ENCODE data around the gene GSG1L2. TPM values are rescaled to one million over a fixed set of nuclear protein-coding genes. Genes with fewer than 3 reads are reported as not detected.

Gene GSG1L2
- total RNA-seq, 1 donor from 2014 or later, result not detected

DNA sequence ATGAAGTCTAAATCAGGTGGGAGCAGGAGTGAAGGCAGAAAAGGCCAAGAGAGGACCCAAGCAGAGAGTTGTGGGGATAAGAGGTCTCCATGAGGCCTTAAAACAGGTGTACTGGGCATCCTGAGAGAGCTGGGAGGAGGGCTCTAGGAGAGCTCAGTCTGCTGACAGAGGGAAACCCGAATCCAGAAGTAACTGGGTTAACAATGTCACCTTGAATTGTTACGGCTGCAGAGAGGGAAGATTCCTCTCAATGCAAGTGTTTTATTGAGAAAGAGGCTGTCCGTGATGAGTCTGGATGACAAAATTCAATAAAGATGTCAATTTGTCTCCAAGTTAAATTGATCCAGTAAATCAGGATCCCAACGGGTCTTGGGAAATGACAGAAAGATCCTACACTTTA is 38.8 kb downstream of the GSG1L2 start:
- Mint-ChIP-seq H3K36me3 (ENCODE audit: low read depth) (no peaks in the 10 kb centered on the region), H3K4me1 (no peaks in the 10 kb centered on the region), H3K27me3 (peaks cover 8% of the 10 kb centered on the region), H3K4me3 (no peak overlapping the region), H3K9me3 (no peaks in the 10 kb centered on the region), H3K27ac (no peak overlapping the region)
- ChIA-PET CTCF (no interaction called here), POLR2A (no interaction called here)
- TF ChIP-seq, protein P1, sequence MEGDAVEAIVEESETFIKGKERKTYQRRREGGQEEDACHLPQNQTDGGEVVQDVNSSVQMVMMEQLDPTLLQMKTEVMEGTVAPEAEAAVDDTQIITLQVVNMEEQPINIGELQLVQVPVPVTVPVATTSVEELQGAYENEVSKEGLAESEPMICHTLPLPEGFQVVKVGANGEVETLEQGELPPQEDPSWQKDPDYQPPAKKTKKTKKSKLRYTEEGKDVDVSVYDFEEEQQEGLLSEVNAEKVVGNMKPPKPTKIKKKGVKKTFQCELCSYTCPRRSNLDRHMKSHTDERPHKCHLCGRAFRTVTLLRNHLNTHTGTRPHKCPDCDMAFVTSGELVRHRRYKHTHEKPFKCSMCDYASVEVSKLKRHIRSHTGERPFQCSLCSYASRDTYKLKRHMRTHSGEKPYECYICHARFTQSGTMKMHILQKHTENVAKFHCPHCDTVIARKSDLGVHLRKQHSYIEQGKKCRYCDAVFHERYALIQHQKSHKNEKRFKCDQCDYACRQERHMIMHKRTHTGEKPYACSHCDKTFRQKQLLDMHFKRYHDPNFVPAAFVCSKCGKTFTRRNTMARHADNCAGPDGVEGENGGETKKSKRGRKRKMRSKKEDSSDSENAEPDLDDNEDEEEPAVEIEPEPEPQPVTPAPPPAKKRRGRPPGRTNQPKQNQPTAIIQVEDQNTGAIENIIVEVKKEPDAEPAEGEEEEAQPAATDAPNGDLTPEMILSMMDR (IDR thresholded peaks at IDR 0.05), result no peak
- no peak for ATAC-seq (ENCODE audit: low read depth)
- DNase-seq, result no peak
- intact Hi-C loops (cut with micrococcal nuclease), result no loop called here

GRCh38 chr17:9780552-9780951 is 41.3 kb downstream of the GSG1L2 start:
- no peak for DNase-seq
- POLR2A ChIA-PET, result no interaction called here
- H3K4me1 Mint-ChIP-seq, result no peaks in the 10 kb centered on the region
- H3K9me3 Mint-ChIP-seq, result no peaks in the 10 kb centered on the region
- CTCF ChIA-PET, result no interaction called here
- H3K4me3 Mint-ChIP-seq, result no peak overlapping the region
- no peak for ATAC-seq (ENCODE audit: low read depth)
- no peaks in the 10 kb centered on the region for H3K36me3 Mint-ChIP-seq (ENCODE audit: low read depth)
- TF ChIP-seq, protein P1 (IDR thresholded peaks at IDR 0.05), result no peak
- peaks cover 8% of the 10 kb centered on the region for H3K27me3 Mint-ChIP-seq
- H3K27ac Mint-ChIP-seq, result no peak overlapping the region
- intact Hi-C loops (cut with micrococcal nuclease), result no loop called here

GRCh38 chr17:9776911-9777310 is 45.0 kb downstream of the GSG1L2 start:
- Mint-ChIP-seq H3K4me3 (no peak overlapping the region), H3K27ac (no peak overlapping the region), H3K4me1 (no peaks in the 10 kb centered on the region), H3K36me3 (ENCODE audit: low read depth) (no peaks in the 10 kb centered on the region), H3K27me3 (peaks cover 4% of the 10 kb centered on the region), H3K9me3 (no peaks in the 10 kb centered on the region)
- intact Hi-C loops (cut with micrococcal nuclease), result no loop called here
- CTCF ChIA-PET, result no interaction called here
- TF ChIP-seq, protein P1 (IDR thresholded peaks at IDR 0.05), result no peak
- no peak for DNase-seq
- ATAC-seq (ENCODE audit: low read depth), result no peak
- POLR2A ChIA-PET, result no interaction called here

DNA sequence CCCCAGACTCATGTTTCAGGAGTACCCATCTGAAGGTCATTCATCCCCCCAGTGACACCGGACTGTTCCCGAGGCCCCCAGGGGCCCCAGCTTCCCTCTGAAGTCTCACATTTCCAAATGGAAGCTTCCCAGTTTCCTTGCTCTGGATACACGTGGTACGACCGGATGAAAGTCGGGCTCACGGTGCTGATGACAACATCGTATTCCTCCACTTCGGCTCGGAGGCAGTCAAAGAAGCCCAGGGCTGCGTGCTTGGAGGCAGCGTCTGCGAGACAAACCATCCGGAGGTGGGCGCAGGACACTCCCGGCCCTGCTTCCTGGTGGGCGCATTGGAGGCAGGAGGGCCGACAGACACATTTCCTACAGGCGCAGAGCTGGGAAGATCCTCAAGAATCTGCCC is 49.2 kb downstream of the GSG1L2 start:
- Mint-ChIP-seq H3K4me3 (no peak overlapping the region), H3K27ac (no peak overlapping the region)
- TF ChIP-seq, protein P1 (IDR thresholded peaks at IDR 0.05), result no peak

DNA sequence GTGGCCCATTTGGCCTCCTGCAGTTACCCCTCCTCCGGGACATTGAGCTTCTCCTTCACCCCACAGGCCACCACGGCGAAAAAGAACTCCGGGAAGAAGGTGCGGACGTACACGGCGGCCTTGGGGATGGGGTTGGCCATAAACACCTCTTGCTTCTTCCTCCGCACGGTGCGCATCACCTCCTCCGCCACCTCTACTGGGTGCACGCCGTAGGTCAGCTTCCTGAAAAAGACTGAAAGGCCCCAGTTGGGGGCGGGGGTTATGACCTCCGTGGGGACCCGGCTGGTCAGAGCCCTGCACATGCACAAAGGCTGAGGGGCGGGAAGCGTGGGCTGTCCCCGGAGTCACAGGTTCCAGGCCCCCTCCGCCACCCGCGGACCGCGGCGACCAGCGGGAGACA is 50.4 kb downstream of the GSG1L2 start:
- intact Hi-C loops (cut with micrococcal nuclease), result no loop called here
- no peak for DNase-seq
- POLR2A ChIA-PET, result no interaction called here
- H3K36me3 Mint-ChIP-seq (ENCODE audit: low read depth), result no peaks in the 10 kb centered on the region
- no peak overlapping the region for H3K27ac Mint-ChIP-seq
- no peaks in the 10 kb centered on the region for H3K4me1 Mint-ChIP-seq
- TF ChIP-seq, protein P1 (IDR thresholded peaks at IDR 0.05), result no peak
- no peaks in the 10 kb centered on the region for H3K9me3 Mint-ChIP-seq
- ATAC-seq (ENCODE audit: low read depth), result no peak
- CTCF ChIA-PET, result no interaction called here
- no peaks in the 10 kb centered on the region for H3K27me3 Mint-ChIP-seq
- no peak overlapping the region for H3K4me3 Mint-ChIP-seq

More for the DNA sequence above, 49.2 kb downstream of the GSG1L2 start:
- ATAC-seq (ENCODE audit: low read depth) (no peak), DNase-seq (no peak)
- no peaks in the 10 kb centered on the region for H3K36me3 Mint-ChIP-seq (ENCODE audit: low read depth)
- H3K9me3 Mint-ChIP-seq, result no peaks in the 10 kb centered on the region
- intact Hi-C loops (cut with micrococcal nuclease), result no loop called here
- no peaks in the 10 kb centered on the region for H3K4me1 Mint-ChIP-seq
- no peaks in the 10 kb centered on the region for H3K27me3 Mint-ChIP-seq
- CTCF ChIA-PET, result no interaction called here
- POLR2A ChIA-PET, result no interaction called here

Data from activated B cell treated with CpG ODN at 0.5 μM for 24 hours (primary cell).